ENCODE data around the gene CAMTA1. TPM values are rescaled to one million over a fixed set of nuclear protein-coding genes. Genes with fewer than 3 reads are reported as not detected.

Gene CAMTA1
- total RNA-seq, 1 donor from 2014 or later: 30.6 TPM

DNA sequence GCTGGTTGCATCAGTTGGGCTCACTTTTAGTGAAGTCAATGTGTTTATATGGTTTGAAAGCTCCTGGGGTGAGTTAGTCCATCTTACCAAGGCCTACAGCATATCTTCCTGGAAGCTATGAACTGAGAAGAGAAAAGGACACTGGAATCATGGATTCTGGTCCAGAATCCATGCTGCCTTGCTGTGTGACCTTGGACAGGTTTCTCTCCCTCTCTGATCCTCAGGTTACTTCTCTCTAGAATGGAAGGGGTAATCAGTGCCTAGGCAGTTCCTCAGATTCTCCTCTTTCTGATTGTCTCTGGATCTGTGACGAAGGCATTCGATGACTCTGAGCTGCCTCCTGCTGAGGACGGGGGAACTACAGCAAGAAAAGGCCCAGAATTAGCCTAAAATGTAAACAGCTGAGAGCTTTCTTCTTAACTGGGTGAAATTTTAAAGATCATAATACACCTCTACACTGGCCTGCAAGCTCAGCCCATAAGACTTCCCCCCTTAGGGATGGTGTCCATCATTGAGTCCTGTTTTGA is 560.9 kb downstream of the CAMTA1 start:
- no peak for DNase-seq

DNA sequence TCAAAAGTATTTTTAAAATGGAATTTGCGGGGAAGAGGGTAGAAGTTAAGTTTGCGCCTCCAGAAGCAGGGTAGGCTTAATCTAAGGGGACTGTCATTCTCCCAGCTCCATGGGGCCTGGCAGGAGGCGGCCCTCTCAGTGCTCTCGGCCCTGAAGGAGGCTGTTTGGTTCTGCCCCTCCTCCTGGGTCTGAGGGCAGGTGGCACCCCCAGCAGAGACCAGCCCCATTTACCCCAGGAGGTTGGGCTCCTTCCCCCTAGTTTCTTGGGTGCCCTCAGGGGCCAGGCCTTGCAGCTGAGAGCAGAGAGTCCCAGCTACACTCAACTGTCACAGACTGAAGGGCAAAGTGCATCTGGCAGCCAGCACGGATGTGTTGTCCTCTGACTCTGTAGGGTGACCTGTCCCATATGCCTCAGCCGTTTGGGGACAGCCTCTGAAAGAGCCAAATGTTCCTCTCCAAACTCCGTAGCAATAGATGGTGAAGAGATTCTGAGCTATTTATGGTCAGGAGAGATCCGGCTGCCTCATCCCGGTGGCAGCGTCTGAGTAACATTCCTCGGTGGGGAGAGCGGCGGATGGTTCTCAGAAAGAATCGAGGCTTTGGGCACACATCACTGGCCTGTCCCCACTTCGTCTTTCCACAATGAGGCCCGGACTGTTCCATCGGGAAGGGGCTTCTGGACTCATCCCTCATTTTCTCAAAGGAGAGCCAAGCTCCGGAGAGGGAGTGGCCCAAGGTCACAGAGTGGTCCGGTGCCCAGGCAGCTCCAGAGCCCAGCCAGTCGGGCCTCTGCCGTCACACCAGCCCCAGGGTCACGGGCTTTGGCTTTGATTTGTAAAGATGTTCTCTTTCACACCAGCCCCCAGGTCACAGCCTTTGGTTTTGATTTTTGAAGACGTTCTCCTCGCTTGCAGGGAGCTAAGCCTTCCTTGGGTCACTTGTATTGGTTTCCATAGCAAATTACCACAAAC is 561.6 kb downstream of the CAMTA1 start:
- no peak for DNase-seq

DNA sequence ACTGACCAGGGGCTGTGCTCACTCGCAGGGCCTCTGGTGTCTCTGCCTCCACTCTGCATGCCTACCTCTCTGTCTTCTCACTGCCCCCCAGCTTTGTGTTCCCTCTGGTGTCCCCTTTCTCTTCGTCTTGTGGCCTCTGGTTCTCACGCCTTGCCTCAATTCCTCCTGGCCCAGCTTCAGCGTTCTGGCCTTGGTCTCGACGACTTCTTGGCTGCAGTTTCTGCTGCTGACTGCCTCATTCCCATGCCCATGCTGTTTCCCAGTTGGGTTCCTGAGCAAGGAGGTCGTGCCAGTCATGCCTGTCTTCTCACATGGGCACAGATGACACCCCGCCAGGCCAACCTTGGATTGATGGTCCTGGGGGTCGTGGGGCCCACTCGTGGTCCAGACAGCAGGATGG is 562.8 kb downstream of the CAMTA1 start:
- DNase-seq: no peak

- DNase-seq: no peak
Observed at GRCh38 chr1:7348580-7348979, 563.3 kb downstream of the CAMTA1 start.

DNA sequence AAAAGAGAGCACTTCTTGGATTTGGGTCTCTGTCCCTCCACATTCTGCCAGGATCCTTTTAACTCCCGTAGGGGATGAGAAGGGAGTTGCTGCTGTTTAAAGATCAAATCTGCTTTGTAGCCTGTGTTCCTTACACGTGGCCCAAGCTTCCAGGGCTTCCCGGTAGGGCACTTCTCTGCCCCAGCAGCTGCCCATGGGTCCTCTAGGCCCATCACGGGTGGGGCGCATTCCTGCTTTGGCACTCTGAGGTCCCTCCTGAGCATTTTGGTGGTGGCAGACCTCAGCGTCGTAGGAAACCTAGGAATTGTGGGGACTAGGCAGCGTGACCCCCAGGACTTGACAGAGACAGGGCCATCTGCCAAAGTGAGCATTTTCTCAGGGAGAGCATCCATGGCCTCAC is 565.5 kb downstream of the CAMTA1 start:
- no peak for DNase-seq

- no peak for DNase-seq
Observed at GRCh38 chr1:7351649-7352048, 566.4 kb downstream of the CAMTA1 start.

GRCh38 chr1:7352364-7352763 is 567.1 kb downstream of the CAMTA1 start:
- DNase-seq: no peak

DNA sequence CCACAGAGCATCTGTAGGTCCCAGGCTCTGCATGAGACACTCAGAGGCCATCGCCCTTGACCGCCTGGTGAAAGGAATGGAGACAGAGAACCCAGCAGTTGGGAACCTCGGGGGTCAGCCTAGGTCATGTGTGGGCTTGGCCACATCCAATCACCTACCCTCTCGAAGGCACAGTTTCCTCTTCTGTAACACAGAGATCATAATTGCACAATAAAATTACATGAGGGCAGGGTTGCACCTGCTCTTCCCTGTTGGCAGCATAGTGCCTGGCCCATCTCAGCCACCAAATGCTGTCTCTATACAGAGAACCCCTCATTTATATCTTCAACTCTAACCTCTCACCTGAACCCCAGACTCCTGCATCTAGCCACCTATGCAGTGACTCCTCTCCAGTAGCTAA is 567.7 kb downstream of the CAMTA1 start:
- DNase-seq: no peak

- no peak for DNase-seq
Observed at GRCh38 chr1:7355646-7356045, 570.4 kb downstream of the CAMTA1 start.

DNA sequence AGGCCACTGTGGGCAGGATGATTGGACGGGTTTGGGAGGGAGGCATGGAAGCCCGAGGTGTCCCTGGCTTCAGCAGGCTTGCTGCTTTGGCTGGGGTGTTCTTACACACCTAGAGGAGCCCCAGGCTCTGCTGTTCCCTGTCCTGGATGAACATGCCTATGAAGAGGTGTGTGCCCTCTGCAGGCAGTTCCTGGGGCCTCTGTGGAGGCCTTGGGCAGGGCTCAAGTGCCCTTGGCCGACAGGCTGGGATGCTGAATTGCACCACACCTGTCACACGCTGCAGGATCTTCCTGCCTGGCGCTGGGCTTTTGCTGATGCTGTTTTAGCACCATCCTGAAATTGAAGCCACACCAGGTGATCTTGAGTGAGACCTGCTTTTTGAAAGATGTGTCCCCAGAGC is 570.8 kb downstream of the CAMTA1 start:
- DNase-seq: no peak

- no peak for DNase-seq
Observed at GRCh38 chr1:7358425-7358824, 573.2 kb downstream of the CAMTA1 start.

DNA sequence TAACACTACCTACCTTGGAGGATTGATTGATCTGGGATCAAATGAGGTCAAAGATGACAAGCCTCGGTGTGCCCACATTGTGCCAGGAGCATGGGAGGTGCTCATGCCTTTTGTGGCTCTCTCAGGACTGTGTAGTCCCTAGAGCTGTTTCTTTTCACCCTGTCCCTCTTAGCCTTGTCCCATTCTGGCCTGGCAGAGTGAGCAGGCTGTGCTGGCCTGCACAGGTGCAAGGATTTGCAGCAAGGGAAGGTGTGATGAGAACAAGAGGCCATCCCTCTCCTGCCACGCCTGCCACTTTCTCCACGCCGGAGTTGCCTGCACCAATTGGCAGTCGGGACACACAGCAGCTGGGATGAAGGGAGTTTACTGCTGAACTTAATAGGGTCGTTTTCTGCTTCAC is 575.3 kb downstream of the CAMTA1 start:
- no peak for DNase-seq

- DNase-seq: no peak
Observed at GRCh38 chr1:7362947-7363346, 577.7 kb downstream of the CAMTA1 start.

DNA sequence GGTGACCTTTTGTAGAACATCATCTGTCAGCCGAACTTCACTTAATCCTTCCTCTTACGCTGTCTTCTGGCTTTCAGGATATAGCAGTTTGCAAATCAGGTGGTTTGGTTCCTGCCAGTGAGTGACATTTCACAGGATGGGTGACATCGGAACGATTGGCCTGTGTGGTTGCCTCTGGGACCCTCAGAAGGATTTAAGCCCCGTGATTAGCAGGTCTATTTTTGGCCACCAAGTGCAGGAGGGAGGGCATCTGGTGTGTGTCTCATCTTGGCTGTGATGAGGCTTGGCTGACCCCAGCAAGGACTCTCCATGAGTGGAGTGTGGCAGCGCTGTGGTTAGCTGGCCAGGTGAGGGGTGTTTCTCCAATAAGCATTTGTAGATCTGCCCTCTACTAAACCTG is 578.2 kb downstream of the CAMTA1 start:
- no peak for DNase-seq

- DNase-seq: no peak
Observed at GRCh38 chr1:7365706-7366105, 580.5 kb downstream of the CAMTA1 start.

GRCh38 chr1:7366286-7366954 is 581.2 kb downstream of the CAMTA1 start:
- no peak for DNase-seq

GRCh38 chr1:7366955-7367665 is 581.9 kb downstream of the CAMTA1 start:
- DNase-seq: no peak

DNA sequence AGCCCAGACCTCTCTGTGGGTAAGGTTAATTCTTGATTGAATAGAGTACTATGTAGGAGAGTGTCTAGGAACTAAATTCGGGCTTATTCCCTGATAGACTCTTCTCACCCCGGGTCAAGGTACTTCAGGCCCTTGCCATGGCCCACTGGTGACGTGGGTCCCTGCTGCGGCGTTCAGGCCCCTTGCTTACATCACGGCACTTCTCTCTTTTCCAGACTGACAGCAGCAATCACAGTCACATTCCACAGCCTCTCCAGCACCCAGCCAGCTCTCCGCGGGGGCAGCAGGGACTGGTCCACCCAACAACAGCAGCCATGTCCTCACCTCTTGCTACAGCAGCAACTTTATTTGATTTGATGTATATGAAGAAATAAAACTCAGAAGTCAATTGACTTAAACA is 584.6 kb downstream of the CAMTA1 start:
- DNase-seq: no peak

GRCh38 chr1:7371926-7372325 is 586.7 kb downstream of the CAMTA1 start:
- no peak for DNase-seq

- DNase-seq: no peak
Observed at GRCh38 chr1:7372477-7373120, 587.3 kb downstream of the CAMTA1 start.

DNA sequence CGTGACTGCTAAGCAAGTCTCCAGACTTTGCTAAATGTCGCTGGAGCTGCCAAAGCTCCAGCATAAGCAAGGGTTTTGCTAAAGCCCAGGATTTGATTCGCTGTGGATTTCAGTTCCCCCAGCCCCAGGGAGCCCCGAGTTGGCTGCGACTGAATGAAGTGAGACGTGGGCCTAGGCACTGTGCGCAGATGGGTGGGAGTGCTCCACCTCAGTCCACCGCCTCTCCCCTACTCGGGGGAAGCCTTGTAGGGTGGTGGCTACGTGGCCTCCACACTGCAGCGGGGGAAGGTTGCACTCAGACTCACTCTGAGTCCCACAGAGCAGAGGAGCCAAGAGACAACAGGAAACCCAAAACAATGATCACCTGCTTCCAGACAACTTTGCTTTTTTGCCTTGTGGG is 588.0 kb downstream of the CAMTA1 start:
- DNase-seq: no peak

DNA sequence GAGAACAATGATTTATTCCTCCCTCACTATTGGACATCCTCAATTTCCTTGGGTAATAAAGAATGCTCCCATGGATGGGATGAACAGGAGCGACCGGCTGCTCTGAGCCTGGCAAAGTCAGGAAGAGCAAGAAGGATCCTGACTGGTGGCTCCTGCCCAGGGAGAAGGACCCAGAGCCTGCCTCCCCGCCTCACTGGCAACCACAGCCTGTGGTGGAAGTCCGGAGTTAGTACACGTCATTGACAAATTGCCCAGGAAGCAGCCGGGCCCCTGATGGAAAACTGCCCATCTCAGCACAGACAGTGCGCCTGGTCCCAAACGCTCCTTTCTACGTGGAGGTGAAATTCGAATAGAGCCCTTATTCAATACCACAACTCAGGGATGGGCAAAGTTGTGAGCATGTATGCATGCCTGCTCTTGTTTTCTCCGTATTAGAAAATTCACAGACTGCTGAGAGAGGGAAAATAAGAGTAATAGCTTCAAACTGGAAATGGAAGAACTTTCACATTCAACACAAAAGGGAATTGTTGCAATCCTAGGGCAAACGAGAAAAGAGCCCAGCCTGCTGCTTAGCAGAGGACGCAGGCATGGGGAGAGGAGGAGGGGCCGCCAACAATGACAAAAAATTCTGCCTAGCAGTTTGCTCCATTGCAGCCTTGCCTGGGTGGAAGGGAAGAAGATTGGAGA is 588.8 kb downstream of the CAMTA1 start:
- DNase-seq: no peak

Data from skin of body (tissue), 2 donors.